HepG2 (cell line): ENCODE measurements around the gene ETV6. TPM values are rescaled to one million over a fixed set of nuclear protein-coding genes. Genes with fewer than 3 reads are reported as not detected.
A peak's percentile ranks its signal among the peaks of the same experiment; 100 is the strongest.

Source experiments
- CCAR2 ChIP-seq: fragments of 200-400 bp; formaldehyde crosslinking; optimal IDR thresholded peaks from 2 replicates; pipeline ENCODE3; 2018; ENCODE audit warnings: low read depth, mild to moderate bottlenecking, low read length, moderate library complexity
- HDAC2 ChIP-seq: sonication (generic); formaldehyde crosslinking; IDR thresholded peaks from 2 replicates; pipeline ENCODE4 v1.4.0; 2020; ENCODE audit warnings: missing genetic modification reagents
- HNRNPL ChIP-seq: fragments of 200-400 bp; formaldehyde crosslinking; IDR thresholded peaks from 2 replicates; pipeline ENCODE4 v1.6.1; 2017; ENCODE audit warnings: mild to moderate bottlenecking, low read depth, low read length
- MBNL3 ChIP-seq: fragments of 250-450 bp; sonication (Bioruptor Pico); conservative IDR thresholded peaks from 2 replicates; pipeline ENCODE4 v1.8.0; 2022; ENCODE audit warnings: mild to moderate bottlenecking, inconsistent platforms
- NR2F1 ChIP-seq, 2 experiments: fragments of 450-650 bp in 1 of 2; formaldehyde crosslinking in 1 of 2; IDR thresholded peaks; 2 replicates each; pipeline versions ENCODE4 v1.5.0 to v1.6.1; 2016 to 2020; ENCODE audit warnings: mild to moderate bottlenecking in 1 of 2, missing compliant biosample characterization in 1 of 2, missing genetic modification reagents in 1 of 2, moderate library complexity in 1 of 2
- PRPF4 ChIP-seq: fragments of 200-400 bp; formaldehyde crosslinking; IDR thresholded peaks from 2 replicates; pipeline ENCODE4 v1.6.1; 2016; ENCODE audit warnings: low read length, low read depth; ENCODE audit not compliant: poor library complexity, severe bottlenecking
- SOX5 ChIP-seq: IDR thresholded peaks from 2 replicates; pipeline ENCODE4 v1.6.1; 2016; ENCODE audit warnings: borderline replicate concordance
- ZNF101 ChIP-seq: sonication (generic); formaldehyde crosslinking; IDR thresholded peaks from 2 replicates; pipeline ENCODE4 v1.4.0; 2020; ENCODE audit warnings: mild to moderate bottlenecking, low read depth, missing genetic modification reagents, borderline replicate concordance
- ZNF543 ChIP-seq: sonication (generic); formaldehyde crosslinking; IDR thresholded peaks from 2 replicates; pipeline ENCODE4 v1.4.0; 2020; ENCODE audit warnings: mild to moderate bottlenecking, missing genetic modification reagents
- polyA plus RNA-seq, 8 experiments: library from polyadenylated mRNA; depleted of rRNA in 3 of 8; stranded (reverse) in 7 of 8; unstranded in 1 of 8; fragments of >200 nt; fragmentation: Illumina TruSeq in 4 of 8; extraction: Trizol in 4 of 8; gene quantifications; 2 replicates each; pipeline versions ENCODE4 v1.2.1 to v1.2.3, GENCODE V29; 2011 to 2016; ENCODE audit warnings: low read depth in 4 of 8, missing spikeins in 1 of 8, mixed read lengths in 1 of 8; ENCODE audit not compliant: insufficient read depth in 1 of 8
- total RNA-seq, 5 experiments: library from RNA; depleted of rRNA; stranded (reverse); fragments of >200 nt; fragmentation: Illumina TruSeq; extraction: Trizol; gene quantifications; 2 replicates each; pipeline ENCODE4 v1.2.3, GENCODE V29; 2016; ENCODE audit warnings: low read depth in 1 of 5
- TF ChIP-seq, protein P1 (sequence below): sonication (generic); formaldehyde crosslinking; IDR thresholded peaks from 2 replicates; pipeline ENCODE4 v1.4.0; 2020; ENCODE audit warnings: mild to moderate bottlenecking, missing genetic modification reagents, borderline replicate concordance
- TF ChIP-seq, protein P2 (sequence below): sonication (generic); formaldehyde crosslinking; conservative IDR thresholded peaks from 2 replicates; pipeline ENCODE4 v1.4.0; 2020; ENCODE audit warnings: missing genetic modification reagents
- TF ChIP-seq, protein P3 (sequence below), 2 experiments: IDR thresholded peaks; 2 replicates each; pipeline ENCODE4 v1.6.1; 2011 to 2012; ENCODE audit warnings: low read length in 2 of 2, borderline replicate concordance in 1 of 2, low read depth in 1 of 2, mild to moderate bottlenecking in 1 of 2, moderate library complexity in 1 of 2
- TF ChIP-seq, protein P4 (sequence below): sonication (generic); formaldehyde crosslinking; IDR thresholded peaks from 2 replicates; pipeline ENCODE4 v1.4.0; 2020; ENCODE audit warnings: missing genetic modification reagents; ENCODE audit errors: not compliant biosample characterization

Gene ETV6
- total and polyA plus RNA-seq, 2 of the 13 experiments (the other 11 are each of a cell fraction or from before 2014, with no cell fraction given): 2.2 to 3.0 TPM

DNA sequence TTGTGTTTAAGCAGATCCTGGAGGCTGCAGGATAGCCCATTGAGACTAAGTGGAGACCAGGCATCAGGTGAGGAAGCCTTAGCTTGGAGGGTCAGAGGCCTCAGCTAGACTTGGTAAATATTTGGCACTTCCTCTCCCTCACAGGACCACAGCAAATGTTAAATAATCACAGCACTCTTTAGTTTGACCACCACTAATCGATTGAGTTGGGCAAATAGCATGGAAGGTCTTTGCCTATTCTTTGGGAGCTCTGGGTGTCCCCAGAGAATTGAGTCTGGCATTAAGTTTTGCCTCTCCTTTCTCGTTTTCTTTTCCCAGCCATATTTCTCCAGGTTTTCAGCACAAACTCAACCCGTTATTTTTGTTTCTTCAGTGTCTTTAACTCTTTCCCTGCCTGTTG is 61.4 kb downstream of the ETV6 start (continued):
- TF ChIP-seq, protein P1, sequence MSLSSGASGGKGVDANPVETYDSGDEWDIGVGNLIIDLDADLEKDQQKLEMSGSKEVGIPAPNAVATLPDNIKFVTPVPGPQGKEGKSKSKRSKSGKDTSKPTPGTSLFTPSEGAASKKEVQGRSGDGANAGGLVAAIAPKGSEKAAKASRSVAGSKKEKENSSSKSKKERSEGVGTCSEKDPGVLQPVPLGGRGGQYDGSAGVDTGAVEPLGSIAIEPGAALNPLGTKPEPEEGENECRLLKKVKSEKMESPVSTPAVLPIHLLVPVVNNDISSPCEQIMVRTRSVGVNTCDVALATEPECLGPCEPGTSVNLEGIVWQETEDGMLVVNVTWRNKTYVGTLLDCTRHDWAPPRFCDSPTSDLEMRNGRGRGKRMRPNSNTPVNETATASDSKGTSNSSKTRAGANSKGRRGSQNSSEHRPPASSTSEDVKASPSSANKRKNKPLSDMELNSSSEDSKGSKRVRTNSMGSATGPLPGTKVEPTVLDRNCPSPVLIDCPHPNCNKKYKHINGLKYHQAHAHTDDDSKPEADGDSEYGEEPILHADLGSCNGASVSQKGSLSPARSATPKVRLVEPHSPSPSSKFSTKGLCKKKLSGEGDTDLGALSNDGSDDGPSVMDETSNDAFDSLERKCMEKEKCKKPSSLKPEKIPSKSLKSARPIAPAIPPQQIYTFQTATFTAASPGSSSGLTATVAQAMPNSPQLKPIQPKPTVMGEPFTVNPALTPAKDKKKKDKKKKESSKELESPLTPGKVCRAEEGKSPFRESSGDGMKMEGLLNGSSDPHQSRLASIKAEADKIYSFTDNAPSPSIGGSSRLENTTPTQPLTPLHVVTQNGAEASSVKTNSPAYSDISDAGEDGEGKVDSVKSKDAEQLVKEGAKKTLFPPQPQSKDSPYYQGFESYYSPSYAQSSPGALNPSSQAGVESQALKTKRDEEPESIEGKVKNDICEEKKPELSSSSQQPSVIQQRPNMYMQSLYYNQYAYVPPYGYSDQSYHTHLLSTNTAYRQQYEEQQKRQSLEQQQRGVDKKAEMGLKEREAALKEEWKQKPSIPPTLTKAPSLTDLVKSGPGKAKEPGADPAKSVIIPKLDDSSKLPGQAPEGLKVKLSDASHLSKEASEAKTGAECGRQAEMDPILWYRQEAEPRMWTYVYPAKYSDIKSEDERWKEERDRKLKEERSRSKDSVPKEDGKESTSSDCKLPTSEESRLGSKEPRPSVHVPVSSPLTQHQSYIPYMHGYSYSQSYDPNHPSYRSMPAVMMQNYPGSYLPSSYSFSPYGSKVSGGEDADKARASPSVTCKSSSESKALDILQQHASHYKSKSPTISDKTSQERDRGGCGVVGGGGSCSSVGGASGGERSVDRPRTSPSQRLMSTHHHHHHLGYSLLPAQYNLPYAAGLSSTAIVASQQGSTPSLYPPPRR (CRISPR knock-in tag): peak; percentile 80; the same call in 1 of the 2 replicates
- TF ChIP-seq ZNF543 (no peak), CCAR2 (no peak), HNRNPL (no peak), NR2F1 (CRISPR knock-in tag; IDR thresholded peaks at IDR 0.05) (no peak), SOX5 (peak; percentile 72; the same call in 1 of the 2 replicates), MBNL3 (no peak), PRPF4 (no peak), ZNF101 (CRISPR knock-in tag) (no peak), HDAC2 (CRISPR knock-in tag) (peak; percentile 54; the same call in 1 of the 2 replicates)
- TF ChIP-seq, protein P2, sequence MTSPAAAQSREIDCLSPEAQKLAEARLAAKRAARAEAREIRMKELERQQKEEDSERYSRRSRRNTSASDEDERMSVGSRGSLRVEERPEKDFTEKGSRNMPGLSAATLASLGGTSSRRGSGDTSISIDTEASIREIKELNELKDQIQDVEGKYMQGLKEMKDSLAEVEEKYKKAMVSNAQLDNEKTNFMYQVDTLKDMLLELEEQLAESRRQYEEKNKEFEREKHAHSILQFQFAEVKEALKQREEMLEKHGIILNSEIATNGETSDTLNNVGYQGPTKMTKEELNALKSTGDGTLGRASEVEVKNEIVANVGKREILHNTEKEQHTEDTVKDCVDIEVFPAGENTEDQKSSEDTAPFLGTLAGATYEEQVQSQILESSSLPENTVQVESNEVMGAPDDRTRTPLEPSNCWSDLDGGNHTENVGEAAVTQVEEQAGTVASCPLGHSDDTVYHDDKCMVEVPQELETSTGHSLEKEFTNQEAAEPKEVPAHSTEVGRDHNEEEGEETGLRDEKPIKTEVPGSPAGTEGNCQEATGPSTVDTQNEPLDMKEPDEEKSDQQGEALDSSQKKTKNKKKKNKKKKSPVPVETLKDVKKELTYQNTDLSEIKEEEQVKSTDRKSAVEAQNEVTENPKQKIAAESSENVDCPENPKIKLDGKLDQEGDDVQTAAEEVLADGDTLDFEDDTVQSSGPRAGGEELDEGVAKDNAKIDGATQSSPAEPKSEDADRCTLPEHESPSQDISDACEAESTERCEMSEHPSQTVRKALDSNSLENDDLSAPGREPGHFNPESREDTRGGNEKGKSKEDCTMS (CRISPR knock-in tag): no peak
- TF ChIP-seq, protein P3, sequence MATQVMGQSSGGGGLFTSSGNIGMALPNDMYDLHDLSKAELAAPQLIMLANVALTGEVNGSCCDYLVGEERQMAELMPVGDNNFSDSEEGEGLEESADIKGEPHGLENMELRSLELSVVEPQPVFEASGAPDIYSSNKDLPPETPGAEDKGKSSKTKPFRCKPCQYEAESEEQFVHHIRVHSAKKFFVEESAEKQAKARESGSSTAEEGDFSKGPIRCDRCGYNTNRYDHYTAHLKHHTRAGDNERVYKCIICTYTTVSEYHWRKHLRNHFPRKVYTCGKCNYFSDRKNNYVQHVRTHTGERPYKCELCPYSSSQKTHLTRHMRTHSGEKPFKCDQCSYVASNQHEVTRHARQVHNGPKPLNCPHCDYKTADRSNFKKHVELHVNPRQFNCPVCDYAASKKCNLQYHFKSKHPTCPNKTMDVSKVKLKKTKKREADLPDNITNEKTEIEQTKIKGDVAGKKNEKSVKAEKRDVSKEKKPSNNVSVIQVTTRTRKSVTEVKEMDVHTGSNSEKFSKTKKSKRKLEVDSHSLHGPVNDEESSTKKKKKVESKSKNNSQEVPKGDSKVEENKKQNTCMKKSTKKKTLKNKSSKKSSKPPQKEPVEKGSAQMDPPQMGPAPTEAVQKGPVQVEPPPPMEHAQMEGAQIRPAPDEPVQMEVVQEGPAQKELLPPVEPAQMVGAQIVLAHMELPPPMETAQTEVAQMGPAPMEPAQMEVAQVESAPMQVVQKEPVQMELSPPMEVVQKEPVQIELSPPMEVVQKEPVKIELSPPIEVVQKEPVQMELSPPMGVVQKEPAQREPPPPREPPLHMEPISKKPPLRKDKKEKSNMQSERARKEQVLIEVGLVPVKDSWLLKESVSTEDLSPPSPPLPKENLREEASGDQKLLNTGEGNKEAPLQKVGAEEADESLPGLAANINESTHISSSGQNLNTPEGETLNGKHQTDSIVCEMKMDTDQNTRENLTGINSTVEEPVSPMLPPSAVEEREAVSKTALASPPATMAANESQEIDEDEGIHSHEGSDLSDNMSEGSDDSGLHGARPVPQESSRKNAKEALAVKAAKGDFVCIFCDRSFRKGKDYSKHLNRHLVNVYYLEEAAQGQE (IDR thresholded peaks at IDR 0.05; ENCODE audit: borderline replicate concordance in 1 of 2, low read depth in 1 of 2, low read length in 2 of 2): 0 out of 4 replicates have a peak, but pooled peaks of 1 of the 2 experiments have one; percentile 16
- TF ChIP-seq, protein P4, sequence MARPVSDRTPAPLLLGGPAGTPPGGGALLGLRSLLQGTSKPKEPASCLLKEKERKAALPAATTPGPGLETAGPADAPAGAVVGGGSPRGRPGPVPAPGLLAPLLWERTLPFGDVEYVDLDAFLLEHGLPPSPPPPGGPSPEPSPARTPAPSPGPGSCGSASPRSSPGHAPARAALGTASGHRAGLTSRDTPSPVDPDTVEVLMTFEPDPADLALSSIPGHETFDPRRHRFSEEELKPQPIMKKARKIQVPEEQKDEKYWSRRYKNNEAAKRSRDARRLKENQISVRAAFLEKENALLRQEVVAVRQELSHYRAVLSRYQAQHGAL (CRISPR knock-in tag): no peak
